Left colon (tissue), 2 donors: ENCODE measurements around the gene ADM2. TPM values are rescaled to one million over a fixed set of nuclear protein-coding genes. Genes with fewer than 3 reads are reported as not detected.
A peak's percentile ranks its signal among the peaks of the same experiment; 100 is the strongest.

Experiments used
- ATAC-seq: fragments of 200-7000 bp; cut with Tn5 transposase; one replicate; pipeline ENCODE4 v1.9.1; 2020; ENCODE audit warnings: mild to moderate bottlenecking, moderate library complexity
- DNase-seq, 2 donors: peaks; one replicate each; pipeline ENCODE4 v3.0.0-alpha.2; 2020
- intact Hi-C, 2 donors: fragments of 100-400 bp; cut with DNase I in 1 of 2; cut with micrococcal nuclease in 1 of 2; formaldehyde crosslinking; loops; one replicate each; pipeline versions ENCODE4 v1.11.2 to v1.14.0; 2022; cut with DNase I, micrococcal nuclease
- total RNA-seq, 2 donors: library from RNA; stranded (reverse); fragmentation: NEBNext Ultra II Directional; extraction: Animal tissue kit (Norgen Biotek cat#: 25700); gene quantifications; one replicate each; pipeline ENCODE4 v1.2.1, GENCODE V29; 2021
- donor health status: DM: no; HTN: no; CAD: no.
- donor health status: DM: yes; HTN: yes; CAD: no.

Gene ADM2
- total RNA-seq, 2 donors from 2014 or later = 5.4 to 8.9 TPM

DNA sequence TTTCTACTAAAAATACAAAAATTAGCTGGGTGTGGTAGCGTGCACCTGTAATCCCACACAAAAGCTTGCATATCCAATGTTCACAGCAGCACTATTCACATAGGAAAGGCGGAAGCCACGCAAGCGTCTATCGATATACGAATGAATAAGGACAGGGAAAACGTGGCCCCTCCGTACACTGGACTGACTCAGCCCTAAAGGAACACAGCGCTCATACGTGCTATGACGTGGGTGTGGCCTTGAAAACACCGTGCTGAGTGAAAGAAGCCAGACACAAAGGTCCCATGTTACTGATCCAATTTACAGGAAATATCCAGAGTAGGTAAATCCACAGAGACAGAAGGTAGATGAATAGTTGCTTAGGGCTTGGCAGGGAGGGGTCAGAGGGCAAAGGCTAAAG is 19.1 kb downstream of the ADM2 start:
- DNase-seq = no peak
- intact Hi-C loops = no loop called here
- no peak for ATAC-seq

DNA sequence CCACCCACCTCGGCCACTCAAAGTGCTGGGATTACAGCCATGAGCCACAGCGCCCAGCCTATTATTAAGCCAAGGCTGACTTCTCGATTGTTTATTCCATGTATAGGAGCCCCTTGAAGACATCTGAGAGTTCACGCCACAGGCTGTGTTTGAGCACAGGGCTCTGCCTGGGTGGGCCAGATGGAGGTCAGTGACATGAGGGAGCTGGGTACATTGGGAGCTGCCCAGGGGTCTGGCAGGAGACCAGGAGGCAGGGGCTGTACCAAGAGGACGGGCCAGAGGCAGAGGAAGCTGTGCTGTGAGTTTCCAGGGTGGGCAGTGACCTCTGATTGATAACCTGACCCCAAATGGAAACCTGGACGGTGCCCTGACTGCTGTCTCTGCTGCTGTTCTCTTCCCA is 20.8 kb downstream of the ADM2 start:
- ATAC-seq (no peak), DNase-seq (no peak)
- intact Hi-C loops = no loop called here

DNA sequence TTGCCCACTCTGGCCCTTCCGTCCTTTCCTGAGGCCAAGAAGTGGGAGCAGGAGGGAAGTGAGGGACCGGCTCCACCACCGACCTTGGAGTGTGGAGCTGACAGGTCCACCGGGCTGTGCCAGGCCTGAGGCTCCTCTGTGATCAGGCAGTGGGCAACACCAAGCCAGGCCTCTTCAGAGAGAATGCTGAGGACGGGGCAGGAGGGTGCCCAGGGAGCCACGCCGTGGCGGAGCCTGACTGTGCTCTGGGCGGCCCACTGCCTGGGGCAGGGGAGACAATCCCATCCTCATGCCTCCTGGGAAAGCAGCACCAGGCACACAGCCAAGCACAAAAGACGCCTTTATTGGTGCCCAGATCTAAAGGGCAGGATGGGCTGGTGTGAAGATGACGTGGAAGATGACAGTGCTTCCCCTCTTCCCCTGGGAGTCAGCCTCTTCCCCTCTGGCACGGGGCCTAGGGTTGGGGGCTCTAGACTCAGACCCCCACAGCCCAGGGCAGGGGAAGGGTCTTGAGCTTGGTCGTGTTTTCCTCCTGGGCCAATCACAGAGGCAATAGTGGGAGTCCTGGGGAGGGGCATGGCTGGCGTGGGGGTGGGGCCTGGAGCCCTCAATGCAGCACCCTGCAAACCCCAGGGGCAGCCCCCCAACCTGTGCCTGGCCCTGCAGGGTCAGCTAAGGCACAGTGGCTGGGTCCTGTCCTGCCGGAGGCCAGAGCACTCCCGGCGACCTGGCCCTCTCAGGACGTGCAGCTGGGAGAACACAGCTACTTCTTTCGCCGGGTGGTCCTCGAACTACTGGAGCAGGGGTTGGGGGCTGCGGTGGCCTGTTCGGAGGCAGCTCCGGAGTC is 21.5 kb downstream of the ADM2 start:
- ATAC-seq (no peak), DNase-seq (no peak)
- intact Hi-C loops = no loop called here

DNA sequence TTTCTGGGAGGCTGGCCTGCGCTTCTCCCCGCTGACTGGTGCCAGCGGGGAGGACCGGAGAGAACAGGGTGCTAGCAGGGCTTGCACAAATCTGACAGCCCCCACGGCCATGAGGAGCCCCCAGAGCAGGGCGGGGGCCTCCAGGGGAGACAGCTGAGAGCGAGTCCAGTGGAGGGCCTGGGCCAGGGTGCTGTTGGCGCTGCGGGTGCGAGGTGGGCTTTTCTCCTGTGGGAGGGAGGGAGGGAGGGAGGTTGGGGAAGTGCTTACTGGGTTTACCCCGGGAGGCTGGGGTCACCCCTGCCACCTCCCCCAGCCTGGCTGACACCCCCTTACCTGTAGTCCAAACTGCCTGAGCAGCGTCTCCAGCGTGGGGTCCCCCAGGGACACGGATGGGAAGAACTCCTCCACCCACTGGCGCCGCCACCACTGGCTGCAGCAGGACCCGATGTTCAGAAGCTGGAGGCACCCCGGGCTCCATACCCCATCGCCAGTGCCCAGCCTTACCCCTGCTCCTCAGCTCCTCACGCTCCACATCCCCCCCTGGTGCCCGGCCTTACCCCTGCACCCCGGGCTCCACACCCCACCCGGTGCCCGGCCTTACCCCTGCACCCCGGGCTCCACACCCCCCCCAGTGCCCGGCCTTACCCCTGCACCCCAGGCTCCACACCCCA is 22.3 kb downstream of the ADM2 start:
- DNase-seq = no peak
- no peak for ATAC-seq
- intact Hi-C loops = no loop called here

DNA sequence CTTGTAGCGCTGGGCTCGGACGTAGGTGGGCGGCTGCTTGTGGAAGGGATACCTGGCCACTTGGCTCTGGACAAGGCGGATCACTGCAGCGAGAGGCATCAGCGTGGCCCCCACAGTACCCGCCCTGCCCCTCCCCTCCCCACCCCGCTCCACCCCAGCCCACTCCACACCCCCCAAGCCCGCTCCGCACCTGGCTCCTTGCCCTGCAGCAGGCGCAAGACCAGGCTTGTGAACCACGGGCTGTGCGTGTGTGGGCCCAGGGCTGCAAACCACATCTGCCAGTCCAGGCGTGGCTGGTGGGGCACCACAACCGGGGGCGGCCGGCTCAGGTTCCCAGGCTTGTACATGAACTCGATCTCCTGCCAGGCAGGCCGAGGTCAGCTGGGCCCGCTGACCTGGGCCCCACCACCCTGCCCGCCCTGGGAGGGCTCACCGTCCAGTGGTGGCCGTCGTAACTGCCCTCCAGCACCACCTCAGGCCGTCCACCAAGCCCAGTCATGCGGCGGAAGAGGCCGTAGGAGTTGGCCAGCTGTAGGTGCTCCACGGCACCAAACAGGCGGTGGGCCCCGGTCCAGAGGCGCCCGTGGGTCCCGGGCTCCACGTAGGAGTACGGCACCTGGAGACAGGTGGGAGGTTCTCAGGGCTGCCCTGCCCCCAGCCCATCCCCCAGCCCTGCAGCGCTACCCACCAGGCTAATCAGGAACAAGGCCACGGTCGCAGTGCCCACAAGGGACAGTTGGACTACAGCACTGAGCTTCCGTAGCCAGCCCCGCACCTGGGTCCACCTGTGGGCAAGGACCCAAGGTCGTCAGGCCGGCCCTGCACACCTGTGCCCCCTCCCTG is 23.2 kb downstream of the ADM2 start:
- ATAC-seq (no peak), DNase-seq (no peak)
- intact Hi-C loops = no loop called here

DNA sequence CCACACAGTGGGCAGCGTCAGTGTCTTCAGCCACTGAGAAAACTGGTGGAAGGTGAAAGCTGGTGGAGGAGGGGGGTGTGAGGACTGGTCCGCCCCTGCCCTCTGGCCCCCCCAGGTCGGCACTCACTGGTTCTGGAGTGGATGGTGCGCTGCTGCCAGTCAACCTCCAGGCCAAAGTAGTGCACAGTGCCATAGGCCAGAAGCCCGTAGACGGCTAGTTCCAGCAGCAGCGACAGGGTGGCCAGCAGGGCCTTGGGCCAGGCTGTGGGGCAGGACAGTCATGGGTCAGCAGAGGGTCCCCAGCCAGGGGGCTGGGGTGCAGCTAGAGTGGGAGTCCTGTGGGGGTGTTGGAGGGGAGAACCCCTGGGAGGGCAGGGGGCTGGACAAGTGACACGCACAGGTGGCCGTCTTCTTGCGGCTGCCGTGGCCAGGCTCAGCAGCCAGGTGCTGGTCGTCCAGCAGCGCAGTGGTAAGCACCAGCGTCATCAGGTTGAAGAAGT is 24.0 kb downstream of the ADM2 start:
- intact Hi-C loops = no loop called here
- ATAC-seq (no peak), DNase-seq (no peak)

DNA sequence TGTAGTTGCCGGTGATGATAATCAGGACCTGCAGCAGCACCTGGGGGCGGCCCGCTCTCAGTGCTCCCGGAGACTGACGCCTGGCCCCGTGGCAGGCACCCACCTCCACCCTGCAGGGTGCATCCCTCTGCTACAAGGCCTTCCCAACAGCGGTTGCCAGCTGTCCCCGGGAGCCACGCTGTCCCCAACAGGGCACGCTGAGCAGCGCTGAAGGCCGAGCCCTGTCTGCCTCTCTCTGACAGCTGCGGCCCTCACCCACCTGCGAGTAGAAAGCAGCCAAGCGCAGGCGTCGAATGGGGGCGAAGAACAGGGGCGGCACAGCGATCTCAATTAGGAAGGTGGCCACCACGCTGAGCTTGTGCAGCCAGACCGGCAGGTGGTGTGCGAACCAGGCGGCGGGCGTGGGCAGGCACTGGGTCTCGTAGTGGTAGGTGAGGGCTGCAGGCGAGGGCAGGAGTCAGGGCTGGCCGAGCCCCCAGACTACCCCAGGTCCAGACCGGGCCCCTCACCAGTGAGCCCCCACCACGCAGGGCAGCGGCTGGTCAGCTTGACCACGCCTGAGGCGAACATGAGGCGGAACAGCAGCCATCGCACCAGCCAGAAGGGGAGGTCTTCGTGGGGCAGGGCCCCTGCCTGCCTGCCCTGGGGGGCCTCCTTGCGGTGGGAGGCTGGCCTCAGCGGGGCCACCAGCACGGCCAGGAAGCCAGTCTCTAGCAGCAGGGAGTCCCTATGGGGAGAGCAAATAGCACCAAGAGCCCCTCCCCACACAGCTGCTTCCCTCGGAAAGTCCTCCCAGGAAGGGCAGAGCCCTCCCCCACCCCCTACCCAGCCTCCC is 24.6 kb downstream of the ADM2 start:
- ATAC-seq = no peak
- DNase-seq = peak in 1 of 2 donors; percentile 34
- intact Hi-C loops = no loop called here

DNA sequence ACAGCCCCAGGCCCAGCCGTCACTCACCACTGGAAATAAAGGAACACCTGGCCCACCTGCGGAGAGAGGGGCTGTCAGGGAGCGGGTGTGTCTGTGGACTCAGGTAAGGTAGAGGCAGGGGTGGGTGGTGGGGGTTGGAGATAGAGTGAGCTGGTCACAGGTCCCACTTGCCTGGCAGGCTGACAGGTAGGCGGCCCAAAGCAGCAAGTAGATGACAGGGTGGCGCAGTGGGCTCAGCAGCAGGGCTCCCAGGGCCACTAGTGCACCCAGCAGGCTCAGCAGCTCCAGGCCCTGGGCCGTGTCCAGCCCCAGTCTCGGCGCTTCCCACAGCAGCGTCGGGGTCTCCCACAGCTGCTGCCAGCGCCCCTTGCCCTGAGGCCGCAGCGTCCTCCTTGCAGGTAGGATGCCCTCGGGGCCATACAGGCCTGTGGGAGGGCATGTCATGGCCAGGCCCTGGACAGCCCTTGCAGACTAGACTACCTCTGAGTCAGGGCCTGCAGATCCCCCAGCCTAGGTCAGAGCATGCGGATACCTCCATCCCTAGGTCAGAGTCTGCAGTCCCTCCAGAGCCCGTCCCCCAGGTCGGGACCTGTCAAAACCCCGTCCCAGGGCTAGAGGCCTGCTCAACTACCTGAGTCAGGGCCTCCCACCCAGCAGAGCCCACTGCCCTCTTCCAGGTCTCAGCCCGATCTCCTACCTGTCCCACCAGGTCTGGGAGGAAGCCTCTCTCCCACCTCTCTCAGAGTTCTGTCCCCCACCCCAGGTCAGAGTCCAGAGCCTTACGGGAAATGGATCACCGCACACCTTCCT is 25.5 kb downstream of the ADM2 start:
- ATAC-seq (peak; percentile 3), DNase-seq (peak; percentile 47 to 49)
- intact Hi-C loops = no loop called here

DNA sequence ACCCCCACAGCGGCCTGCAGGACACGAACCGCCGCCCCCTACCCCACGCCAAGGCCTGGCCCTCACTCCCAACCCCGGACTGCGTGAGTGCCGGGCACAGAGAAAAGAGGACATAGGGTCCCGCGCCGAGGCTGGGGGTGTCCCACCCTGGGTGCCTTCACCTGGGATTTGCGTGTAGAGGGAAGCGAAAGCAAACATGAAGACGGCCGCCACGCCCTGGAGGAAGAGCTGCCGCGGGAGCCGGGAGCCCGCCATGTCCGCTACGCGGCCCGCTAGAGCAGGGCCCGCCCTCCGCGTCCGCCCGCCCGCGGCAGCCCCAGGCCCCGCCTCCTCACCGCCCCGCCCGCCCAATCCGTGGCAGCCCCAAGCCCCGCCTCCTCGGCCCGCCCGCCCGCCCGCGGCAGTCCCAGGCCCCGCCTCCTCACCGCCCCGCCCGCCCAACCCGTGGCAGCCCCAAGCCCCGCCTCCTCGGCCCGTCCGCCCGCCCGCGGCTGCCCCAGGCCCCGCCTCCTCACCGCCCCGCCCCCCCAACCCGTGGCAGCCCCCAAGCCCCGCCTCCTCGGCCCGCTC is 26.2 kb downstream of the ADM2 start, which contains the start of gene LMF2:
TSS of gene LMF2 (minus strand) at position 282 of the 570 bp plus-strand sequence. CDS start at position 255, 27 bp downstream.
- intact Hi-C loops = no loop called here
- ATAC-seq (peak; percentile 79), DNase-seq (peak; percentile 87 to 94)

DNA sequence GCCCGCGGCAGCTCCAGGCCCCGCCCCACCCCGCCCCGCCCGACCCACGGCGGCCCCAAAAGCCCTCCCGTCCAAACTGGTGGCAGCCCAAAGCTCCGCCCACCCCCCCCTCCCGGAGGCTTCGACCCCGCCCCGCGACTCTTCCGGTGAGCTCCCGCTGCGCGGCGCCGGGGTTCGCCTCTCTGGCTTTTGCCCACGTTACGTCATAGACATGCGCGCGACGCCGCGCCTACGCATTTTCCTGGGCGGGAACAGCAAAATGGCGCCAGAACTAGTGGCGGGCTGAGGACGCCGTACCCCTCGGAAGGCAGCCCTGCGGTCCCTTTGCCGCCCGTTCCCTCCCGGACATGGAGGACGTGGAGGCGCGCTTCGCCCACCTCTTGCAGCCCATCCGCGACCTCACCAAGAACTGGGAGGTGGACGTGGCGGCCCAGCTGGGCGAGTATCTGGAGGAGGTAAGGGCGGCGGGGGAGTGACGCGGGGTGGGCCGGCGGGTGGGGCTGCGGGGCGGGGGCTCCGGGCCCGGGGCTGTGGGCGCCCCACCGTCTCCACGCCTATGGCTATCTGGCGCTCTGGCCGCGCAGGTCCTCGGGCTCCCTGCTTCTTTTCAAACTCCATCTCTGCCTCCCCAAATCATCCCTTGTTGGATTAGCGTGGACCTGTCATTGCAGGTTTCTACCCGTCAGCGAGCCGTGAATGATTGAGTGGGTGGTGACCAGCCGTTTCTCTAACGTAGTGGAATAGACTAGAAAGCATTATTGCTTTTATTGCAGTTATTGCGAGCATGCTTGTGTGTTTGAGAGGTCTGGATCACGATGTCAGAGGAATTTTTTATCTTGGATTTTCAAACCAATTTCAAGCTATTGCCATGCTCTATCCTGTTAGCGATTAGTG is 26.9 kb downstream of the ADM2 start, which contains the start of gene NCAPH2:
TSS of gene NCAPH2 (plus strand) at position 234 of the 894 bp plus-strand sequence. CDS start at position 348, 114 bp downstream.
- intact Hi-C loops = no loop called here
- peak; percentile 80 for ATAC-seq
- peak; percentile 95 to 98 for DNase-seq

DNA sequence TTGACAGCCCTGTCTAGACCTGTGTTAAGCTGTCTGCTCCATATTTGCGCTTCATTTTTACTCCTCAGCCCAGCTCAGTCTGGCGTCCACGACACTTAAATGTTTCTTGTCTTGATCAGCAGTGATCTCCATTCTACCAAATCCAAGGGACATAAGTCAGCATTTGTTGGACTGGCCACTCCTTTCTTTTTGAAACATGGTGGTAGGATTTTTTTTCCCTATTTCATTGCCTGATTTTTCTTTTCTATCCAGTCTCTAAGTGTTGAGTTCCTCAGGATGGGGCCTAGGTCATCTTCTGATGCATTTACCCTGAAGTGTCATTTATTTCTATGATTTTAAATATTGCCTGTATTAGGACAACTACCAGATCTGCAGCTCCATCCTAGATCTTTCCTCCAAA is 27.6 kb downstream of the ADM2 start:
- DNase-seq (no peak), ATAC-seq (no peak)
- intact Hi-C loops = no loop called here

DNA sequence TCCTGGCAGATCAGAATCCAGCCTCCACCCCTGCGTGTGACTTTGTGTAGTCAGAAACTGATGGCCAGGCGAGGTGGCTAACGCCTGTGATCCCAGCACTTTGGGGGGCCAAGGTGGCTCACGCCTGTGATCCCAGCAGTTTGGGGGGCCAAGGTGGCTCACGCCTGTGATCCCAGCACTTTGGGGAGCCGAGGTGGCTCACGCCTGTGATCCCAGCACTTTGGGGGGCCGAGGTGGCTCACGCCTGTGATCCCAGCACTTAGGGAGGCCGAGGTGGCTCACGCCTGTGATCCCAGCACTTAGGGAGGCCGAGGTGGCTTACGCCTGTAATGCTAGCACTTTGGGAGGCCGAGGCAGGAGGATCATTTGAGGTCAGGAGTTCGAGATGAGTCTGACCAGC is 31.8 kb downstream of the ADM2 start:
- ATAC-seq (no peak), DNase-seq (no peak)
- intact Hi-C loops = no loop called here

DNA sequence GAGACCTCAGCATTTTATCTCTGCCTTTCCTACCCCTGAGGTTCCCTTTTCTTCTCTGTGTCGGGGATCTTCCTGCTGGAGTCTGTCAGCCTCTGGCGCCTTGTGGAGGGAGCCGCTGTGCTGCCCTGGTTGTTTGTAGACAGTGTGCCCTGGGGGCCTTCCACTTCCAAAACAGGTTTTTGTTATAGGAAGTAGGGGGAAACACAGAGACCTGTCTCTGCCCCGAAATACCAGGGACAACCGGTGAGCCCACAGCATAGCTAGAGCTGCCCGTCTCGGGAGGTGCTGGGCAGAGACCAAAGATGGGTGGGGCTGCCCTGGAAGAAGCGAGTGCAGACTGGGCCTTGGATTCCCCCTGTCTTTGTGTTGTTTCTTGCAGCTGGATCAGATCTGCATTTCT is 34.7 kb downstream of the ADM2 start:
- ATAC-seq = no peak
- intact Hi-C loops = no loop called here
- no peak for DNase-seq

DNA sequence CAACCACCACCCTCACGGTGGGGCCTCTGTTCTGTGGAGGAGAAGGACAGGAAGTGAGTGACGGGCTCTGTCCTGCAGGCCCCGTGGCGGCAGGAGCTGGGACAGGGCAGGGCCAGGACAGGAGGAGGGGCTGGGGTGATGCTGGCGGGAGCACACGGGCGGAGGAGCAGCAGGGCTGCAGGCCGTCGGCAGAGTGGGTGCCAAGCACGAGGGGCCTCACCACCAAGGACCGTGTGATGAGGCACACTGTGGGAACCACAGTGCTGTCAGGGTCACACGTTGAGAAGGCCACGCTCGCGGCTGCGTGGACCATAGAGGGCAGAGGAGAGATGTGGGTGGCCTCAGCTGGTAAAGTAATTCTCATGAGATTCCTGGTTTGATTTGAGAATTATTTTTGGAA is 35.5 kb downstream of the ADM2 start:
- intact Hi-C loops = no loop called here
- ATAC-seq (no peak), DNase-seq (no peak)

DNA sequence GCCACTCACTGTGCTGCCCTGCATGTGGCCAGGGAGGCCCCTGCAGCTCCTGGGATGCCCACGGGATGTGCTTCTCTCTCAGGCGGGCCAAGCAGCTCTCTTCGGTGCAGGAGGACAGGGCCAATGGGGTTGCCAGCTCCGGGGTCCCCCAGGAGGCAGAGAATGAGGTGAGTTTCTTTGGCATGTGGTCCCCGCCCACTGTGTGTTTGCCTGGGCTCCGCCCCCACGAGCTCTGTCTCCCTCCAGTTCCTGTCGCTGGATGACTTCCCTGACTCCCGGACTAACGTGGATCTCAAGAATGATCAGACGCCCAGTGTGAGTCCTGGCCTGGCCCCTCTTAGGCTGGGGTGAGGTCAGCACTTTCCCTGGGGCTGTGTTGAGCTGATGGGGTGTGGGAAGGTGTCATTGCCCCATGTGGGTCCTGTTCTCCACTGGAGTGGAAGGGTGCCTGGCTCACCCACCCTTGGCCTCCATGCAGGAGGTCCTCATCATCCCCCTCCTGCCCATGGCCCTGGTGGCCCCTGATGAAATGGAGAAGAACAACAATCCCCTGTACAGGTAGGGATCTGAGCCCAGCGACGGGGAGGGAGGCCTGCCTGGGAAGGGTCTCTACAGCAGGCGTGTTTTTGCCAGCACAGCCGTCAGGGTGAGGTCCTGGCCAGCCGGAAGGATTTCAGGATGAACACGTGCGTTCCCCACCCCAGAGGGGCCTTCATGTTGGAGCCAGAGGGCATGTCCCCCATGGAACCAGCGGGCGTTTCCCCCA is 36.3 kb downstream of the ADM2 start:
- intact Hi-C loops = no loop called here
- ATAC-seq (no peak), DNase-seq (no peak)

DNA sequence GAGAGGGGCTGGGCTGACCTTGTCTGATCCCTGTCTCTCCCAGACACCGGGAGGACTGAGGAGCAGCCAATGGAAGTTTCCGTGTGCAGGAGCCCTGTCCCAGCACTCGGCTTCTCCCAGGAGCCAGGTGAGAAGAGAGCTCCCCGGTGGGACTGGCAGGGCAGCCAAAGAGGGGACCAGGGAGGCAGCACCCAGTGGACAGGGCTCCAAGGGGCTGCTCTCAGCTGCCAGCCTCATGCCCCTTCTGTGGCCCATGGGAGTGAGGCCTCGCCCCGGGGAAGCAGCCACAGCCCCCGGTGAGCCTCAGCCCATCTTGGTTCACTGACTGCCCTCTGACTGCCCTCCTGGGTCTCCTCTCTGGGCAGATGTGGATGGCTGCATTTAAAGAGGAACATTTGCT is 37.3 kb downstream of the ADM2 start:
- ATAC-seq (no peak), DNase-seq (no peak)
- intact Hi-C loops = no loop called here
